ENCODE measurements around the gene SCP2D1.

Gene SCP2D1

DNA sequence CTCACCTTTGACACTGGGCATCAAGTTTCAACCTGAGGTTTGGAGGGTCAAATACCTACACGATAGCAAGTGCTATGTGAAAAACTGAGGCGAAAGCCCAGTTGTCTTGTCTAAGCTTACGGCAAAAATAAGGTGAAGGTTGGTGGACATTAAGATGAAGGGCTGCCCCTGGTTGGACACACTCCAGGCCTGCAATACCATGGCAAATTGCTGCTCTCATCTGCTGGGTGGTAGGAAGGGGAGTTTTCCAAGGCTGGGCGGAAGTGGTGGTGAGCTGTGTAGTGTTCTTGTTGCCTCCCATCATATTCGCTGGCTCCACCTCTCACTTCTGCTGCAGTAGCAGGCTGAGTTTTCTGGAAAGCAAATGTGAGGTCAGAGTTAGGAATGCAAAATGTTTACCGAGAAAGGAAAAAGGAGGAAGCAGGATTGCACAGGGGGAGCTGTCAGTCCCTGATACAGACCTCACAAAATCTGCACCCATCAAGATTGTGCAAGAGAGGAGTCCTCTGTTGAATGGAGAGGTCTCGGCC lies 33.7 kb downstream of the SCP2D1 start:
- ChIA-PET CTCF (no interaction called here), POLR2A (no interaction called here)
- TF ChIP-seq, protein P1, sequence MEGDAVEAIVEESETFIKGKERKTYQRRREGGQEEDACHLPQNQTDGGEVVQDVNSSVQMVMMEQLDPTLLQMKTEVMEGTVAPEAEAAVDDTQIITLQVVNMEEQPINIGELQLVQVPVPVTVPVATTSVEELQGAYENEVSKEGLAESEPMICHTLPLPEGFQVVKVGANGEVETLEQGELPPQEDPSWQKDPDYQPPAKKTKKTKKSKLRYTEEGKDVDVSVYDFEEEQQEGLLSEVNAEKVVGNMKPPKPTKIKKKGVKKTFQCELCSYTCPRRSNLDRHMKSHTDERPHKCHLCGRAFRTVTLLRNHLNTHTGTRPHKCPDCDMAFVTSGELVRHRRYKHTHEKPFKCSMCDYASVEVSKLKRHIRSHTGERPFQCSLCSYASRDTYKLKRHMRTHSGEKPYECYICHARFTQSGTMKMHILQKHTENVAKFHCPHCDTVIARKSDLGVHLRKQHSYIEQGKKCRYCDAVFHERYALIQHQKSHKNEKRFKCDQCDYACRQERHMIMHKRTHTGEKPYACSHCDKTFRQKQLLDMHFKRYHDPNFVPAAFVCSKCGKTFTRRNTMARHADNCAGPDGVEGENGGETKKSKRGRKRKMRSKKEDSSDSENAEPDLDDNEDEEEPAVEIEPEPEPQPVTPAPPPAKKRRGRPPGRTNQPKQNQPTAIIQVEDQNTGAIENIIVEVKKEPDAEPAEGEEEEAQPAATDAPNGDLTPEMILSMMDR (IDR thresholded peaks at IDR 0.05; ENCODE audit: control extremely low read depth, extremely low read depth, low read depth, missing control alignments), result no peak
- no peak for DNase-seq (ENCODE audit: extremely low spot score)

DNA sequence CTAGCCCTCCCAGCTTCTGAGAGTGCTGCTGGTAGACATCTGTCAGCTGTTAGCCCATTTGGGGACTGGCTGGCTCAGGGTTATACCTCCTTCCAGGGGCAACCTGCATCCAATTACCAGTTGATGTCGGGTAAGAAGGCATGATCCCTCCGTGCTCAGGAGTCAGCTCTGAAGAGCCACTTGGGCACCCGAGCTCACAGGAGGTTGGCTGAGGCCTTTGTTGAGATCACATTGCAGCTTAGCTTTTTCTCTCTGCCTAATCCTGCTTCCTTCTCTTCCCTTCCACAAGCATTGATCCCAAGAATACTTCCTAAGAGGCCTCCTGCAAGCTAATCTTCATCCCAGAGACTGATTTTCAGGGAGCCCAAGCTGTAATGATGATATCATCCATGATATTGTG lies 35.5 kb downstream of the SCP2D1 start:
- ChIA-PET CTCF (no interaction called here), POLR2A (no interaction called here)
- DNase-seq (ENCODE audit: extremely low spot score), result no peak
- TF ChIP-seq, protein P1 (IDR thresholded peaks at IDR 0.05; ENCODE audit: control extremely low read depth, extremely low read depth, low read depth, missing control alignments), result no peak

DNA sequence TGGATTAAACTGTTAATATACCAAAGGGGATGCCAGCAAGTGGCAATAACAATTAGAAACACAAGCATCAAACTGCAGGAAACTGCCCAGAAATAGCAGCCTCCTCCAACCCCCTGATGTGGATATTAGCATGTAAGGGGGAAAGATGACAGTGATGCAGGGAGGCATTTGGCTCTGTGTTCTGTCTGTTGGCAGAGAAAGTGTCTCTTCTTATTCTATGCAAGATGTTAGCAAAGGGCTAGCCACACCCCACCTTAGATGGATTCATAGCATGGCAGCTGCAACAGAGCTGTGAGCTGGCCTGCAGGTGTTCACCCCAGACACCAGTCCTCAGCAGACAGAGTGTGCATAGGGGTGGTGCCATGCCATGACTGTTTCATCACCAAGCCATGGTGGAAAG lies 38.0 kb downstream of the SCP2D1 start:
- POLR2A ChIA-PET, result no interaction called here
- TF ChIP-seq, protein P1 (IDR thresholded peaks at IDR 0.05; ENCODE audit: control extremely low read depth, extremely low read depth, low read depth, missing control alignments), result no peak
- CTCF ChIA-PET, result no interaction called here
- no peak for DNase-seq (ENCODE audit: extremely low spot score)

DNA sequence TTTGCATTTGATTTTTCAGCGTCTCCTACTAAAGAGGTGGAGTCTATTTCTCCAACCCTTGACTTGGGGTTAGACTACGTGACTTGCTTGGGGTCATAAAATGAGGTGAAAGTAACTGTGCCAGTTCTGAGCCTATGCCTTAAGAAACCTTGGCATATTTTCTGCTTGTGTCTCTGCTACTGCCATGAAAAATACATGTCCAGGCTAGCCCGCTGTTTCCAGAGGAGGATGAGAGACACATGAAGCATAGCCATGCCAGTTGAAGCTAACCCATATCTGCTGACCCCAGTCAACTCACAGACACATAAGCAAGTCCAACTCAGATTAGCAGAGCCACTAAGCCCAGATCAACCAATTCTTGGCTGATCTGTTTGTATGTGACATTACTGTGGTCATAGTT lies 38.7 kb downstream of the SCP2D1 start:
- TF ChIP-seq, protein P1 (IDR thresholded peaks at IDR 0.05; ENCODE audit: control extremely low read depth, extremely low read depth, low read depth, missing control alignments), result no peak
- ChIA-PET CTCF (no interaction called here), POLR2A (no interaction called here)
- no peak for DNase-seq (ENCODE audit: extremely low spot score)

DNA sequence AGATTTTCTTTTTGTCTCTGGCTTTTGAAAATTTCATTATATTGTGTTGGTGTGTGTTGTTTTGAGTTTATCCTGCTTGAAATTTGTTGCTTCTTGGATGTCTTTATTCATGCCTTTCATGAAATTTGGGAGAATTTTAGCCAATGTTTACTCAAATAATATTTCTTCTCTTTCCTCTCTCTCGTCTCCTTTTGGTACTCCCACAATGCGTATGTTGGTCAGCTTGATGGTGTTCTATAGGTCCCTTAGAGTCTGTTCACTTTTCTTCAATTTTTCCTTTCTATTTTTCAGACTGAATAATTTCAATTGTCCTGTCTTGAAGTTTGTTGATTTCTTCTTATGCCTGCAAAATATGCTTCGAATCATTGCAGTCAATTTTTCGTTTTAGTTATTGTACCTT lies 39.6 kb downstream of the SCP2D1 start:
- ChIA-PET CTCF (interaction anchor here (1.0 kb wide), 1 partner anchor 744 kb away, joined by 3 read pairs; no protein-coding TSS in a partner anchor), POLR2A (no interaction called here)
- TF ChIP-seq, protein P1 (IDR thresholded peaks at IDR 0.05; ENCODE audit: control extremely low read depth, extremely low read depth, low read depth, missing control alignments), result no peak
- no peak for DNase-seq (ENCODE audit: extremely low spot score)

DNA sequence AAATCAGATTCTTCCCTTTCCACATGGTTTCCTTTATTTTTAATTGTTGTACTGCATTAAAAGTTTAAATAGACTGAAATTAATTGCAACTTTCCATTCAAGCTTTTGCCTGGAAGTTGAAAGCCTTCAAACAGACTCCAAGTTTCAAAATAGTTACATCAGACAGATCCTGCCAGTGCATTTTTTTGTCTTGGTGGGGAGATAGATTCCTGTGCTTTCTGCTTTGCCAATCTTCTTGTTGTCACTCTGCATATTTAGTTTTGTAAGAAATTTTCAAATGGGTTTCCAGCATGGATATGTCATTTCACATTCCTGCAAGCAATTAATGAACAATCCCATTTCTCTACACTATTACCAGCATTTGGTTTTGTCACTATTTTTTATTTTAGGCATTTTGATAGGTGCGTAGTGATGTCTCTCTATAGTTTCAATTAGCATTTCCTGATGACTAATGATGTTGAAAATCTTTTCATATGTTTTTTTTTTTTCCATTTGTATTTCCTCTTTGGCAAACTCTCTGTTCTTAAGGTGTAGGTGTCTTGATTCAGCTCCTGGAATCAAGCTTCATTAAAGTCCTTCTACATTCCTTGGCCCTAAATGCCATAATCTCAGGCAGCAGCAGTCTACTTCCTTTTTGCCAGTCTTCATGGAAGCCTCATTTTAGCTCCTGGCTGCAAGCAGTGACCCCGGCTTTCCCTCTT lies 40.5 kb downstream of the SCP2D1 start:
- ChIA-PET POLR2A (no interaction called here), CTCF (interaction anchor here (1.0 kb wide), 1 partner anchor 745 kb away, joined by 3 read pairs; no protein-coding TSS in a partner anchor)
- TF ChIP-seq, protein P1 (IDR thresholded peaks at IDR 0.05; ENCODE audit: control extremely low read depth, extremely low read depth, low read depth, missing control alignments), result no peak
- no peak for DNase-seq (ENCODE audit: extremely low spot score)
